Small intestine (tissue), 7 donors: ENCODE measurements around the gene NOL3. TPM values are rescaled to one million over a fixed set of nuclear protein-coding genes. Genes with fewer than 3 reads are reported as not detected.

Source experiments
- DNase-seq, 2 donors: peaks; one replicate each; pipeline versions ENCODE4 v3.0.0 to v3.0.0-alpha.2; 2013
- FAIRE-seq: peaks from 2 replicates; lab custom pipeline; 2012; peaks lifted over from hg19 to GRCh38; lab: Jason Lieb, UNC
- H3K27ac ChIP-seq, 3 donors: one replicate each; pipeline ENCODE4 v1.5.1; 2013; ENCODE audit warnings: low read length in 2 of 3, mild to moderate bottlenecking in 2 of 3, control low read depth in 1 of 3, inconsistent platforms in 1 of 3, low read depth in 1 of 3, moderate library complexity in 1 of 3
- H3K27me3 ChIP-seq, 3 donors: one replicate each; pipeline ENCODE4 v1.6.1; 2013; ENCODE audit warnings: low read length in 3 of 3, inconsistent platforms in 1 of 3; ENCODE audit not compliant: control insufficient read depth in 3 of 3, insufficient read depth in 3 of 3
- H3K36me3 ChIP-seq, 3 donors: one replicate each; pipeline ENCODE4 v1.6.1; 2013; ENCODE audit warnings: low read length in 3 of 3, inconsistent platforms in 1 of 3, low read depth in 1 of 3, mild to moderate bottlenecking in 1 of 3, moderate library complexity in 1 of 3; ENCODE audit not compliant: control insufficient read depth in 3 of 3, insufficient read depth in 2 of 3
- H3K4me1 ChIP-seq, 3 donors: one replicate each; pipeline ENCODE4 v1.6.1; 2013; ENCODE audit warnings: low read length in 2 of 3, inconsistent platforms in 1 of 3, low read depth in 1 of 3, mild to moderate bottlenecking in 1 of 3, moderate library complexity in 1 of 3; ENCODE audit not compliant: control insufficient read depth in 3 of 3, insufficient read depth in 2 of 3
- H3K4me3 ChIP-seq, 3 donors: one replicate each; pipeline ENCODE4 v1.5.1; 2013; ENCODE audit warnings: low read length in 3 of 3, control low read depth in 1 of 3, inconsistent platforms in 1 of 3, low read depth in 1 of 3, mild to moderate bottlenecking in 1 of 3, moderate library complexity in 1 of 3
- H3K9me3 ChIP-seq, 2 donors: one replicate each; pipeline ENCODE4 v1.6.1; 2013; ENCODE audit warnings: low read depth in 1 of 2, low read length in 1 of 2; ENCODE audit not compliant: control insufficient read depth in 2 of 2, insufficient read depth in 1 of 2
- WGBS, 3 donors: extraction: QIAGEN DNeasy Blood & Tissue Kit; methylation state at CpG; one replicate each; pipeline ENCODE4 v1.1.7; 2013; 5-methylcytosine and 5-hydroxymethylcytosine counted together
- polyA plus RNA-seq, 4 donors: library from polyadenylated mRNA; stranded (reverse) in 3 of 4; unstranded in 1 of 4; fragments of 200-250 nt in 3 of 4; fragments of 120-200 nt in 1 of 4; gene quantifications; one replicate each; pipeline versions ENCODE4 v1.2.1 to v1.2.3, GENCODE V29; 2013
- donor health status: healthy with polysubstance abuse.
- donor health status: control.
- donor health status: control.
- donor health status: Bipolar disorder and iron deficiency.
- donor health status: healthy.

NOL3 gene
- polyA plus RNA-seq, 4 donors: 4.5 to 17.1 (median 9.5) TPM

- Histone ChIP-seq H3K27ac (no peak overlapping the region), H3K36me3 (peaks cover 8 to 38% (median 8%) of the 10 kb centered on the region in 3 donors), H3K4me3 (no peak overlapping the region), H3K4me1 (peaks cover 3 to 19% (median 11%) of the 10 kb centered on the region in 3 donors), H3K27me3 (no peaks in the 10 kb centered on the region), H3K9me3 (no peaks in the 10 kb centered on the region)
- DNase-seq (no peak), FAIRE-seq (no peak)
- WGBS, 3 donors: 26 to 30% (median 27%) methylated on average over 7 to 9 of the region's 9 CpGs
These were observed 21.2 kb downstream of the NOL3 start for GRCh38 chr16:67191411-67191994.

DNA sequence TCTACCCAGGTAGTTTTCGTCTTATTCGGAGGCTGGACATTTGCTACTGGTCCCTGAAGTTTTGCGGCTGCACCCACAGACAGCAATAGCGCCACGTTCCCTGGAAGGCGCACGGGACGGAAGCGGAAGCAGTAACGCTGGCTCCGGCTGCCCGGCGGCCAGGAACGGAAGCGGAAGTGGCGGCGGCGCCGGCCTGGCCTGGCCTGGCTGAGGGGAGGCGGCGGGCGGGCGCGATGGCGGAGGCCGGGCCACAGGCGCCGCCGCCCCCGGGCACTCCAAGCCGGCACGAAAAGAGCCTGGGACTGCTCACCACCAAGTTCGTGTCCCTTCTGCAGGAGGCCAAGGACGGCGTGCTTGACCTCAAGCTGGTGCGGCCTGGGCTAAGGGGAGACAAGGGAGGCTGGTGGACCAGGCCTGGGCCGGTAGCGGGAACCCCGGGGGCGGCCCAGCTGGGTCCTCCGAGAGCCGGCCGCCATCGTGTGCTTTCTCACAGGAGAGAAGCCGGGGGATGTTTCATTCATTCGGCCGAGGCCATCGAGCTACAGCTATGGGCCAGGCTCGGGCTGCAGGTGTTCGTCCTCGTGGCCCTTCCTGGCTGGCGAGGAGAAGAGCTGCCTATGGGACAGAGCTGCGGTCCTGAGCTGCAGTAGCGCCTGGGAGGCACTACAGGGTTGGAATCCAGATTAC, 21.8 kb downstream of the NOL3 start, which contains the start of gene E2F4:
Gene E2F4 (plus strand): TSS at position 161 of the 687 bp plus-strand sequence. CDS start 73 bp downstream, at position 234.
- DNase-seq: peak; percentile 92 to 95
- Histone ChIP-seq H3K4me1 (peaks cover 3 to 19% (median 11%) of the 10 kb centered on the region in 3 donors), H3K9me3 (no peaks in the 10 kb centered on the region), H3K36me3 (peaks cover 8 to 45% (median 13%) of the 10 kb centered on the region in 3 donors), H3K4me3 (peak within 1 kb of the TSS; percentile 88 to 95 (median 95)), H3K27ac (peak within 1 kb of the TSS in 1 of 3 donors; percentile 70), H3K27me3 (no peaks in the 10 kb centered on the region)
- WGBS, 3 donors: 0% methylated on average over 50 to 54 of the region's 54 CpGs
- no peak for FAIRE-seq

- peaks cover 3 to 21% (median 11%) of the 10 kb centered on the region in 3 donors for H3K4me1 ChIP-seq
These were observed 22.5 kb downstream of the NOL3 start for GRCh38 chr16:67192781-67193361.

GRCh38 chr16:67193536-67193935, 23.2 kb downstream of the NOL3 start:
- FAIRE-seq (no peak), DNase-seq (no peak)
- H3K4me3 ChIP-seq: no peak overlapping the region
- H3K9me3 ChIP-seq: no peaks in the 10 kb centered on the region
- H3K27me3 ChIP-seq: no peaks in the 10 kb centered on the region
- H3K4me1 ChIP-seq: peaks cover 5 to 27% (median 11%) of the 10 kb centered on the region in 3 donors
- H3K36me3 ChIP-seq: peaks cover 11 to 59% (median 19%) of the 10 kb centered on the region in 3 donors
- no peak overlapping the region for H3K27ac ChIP-seq

More at GRCh38 chr16:67192781-67193361, 22.5 kb downstream of the NOL3 start:
- no peak for FAIRE-seq
- no peak for DNase-seq
- no peaks in the 10 kb centered on the region for H3K27me3 ChIP-seq
- WGBS, 3 donors: 7 to 20% (median 14%) methylated on average over 15 to 17 of the region's 17 CpGs
- peaks cover 11 to 52% (median 19%) of the 10 kb centered on the region in 3 donors for H3K36me3 ChIP-seq
- no peaks in the 10 kb centered on the region for H3K9me3 ChIP-seq
- peak overlapping the region; percentile 88 to 95 (median 95) for H3K4me3 ChIP-seq
- peak overlapping the region in 1 of 3 donors; percentile 70 for H3K27ac ChIP-seq

DNA sequence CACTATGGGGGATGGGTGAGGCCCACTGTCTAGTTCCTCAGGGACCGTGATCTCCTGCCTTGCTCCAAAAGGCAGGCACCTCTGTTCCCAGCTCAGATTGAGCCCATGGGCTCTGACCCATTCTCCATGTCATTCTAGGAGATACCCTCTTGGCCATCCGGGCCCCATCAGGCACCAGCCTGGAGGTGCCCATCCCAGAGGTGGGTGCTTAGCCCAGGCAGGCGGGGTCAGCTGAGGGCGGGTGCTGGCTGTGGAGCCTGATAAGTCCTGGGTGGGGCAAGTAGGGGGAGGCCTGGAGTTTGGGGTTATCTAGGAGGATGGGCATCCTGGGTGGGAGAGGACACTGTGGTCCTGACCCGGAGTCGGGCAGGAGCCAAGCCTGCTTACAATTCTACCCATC, 23.9 kb downstream of the NOL3 start:
- FAIRE-seq: no peak
- Histone ChIP-seq H3K9me3 (no peaks in the 10 kb centered on the region), H3K4me3 (no peak overlapping the region), H3K4me1 (peaks cover 5 to 30% (median 11%) of the 10 kb centered on the region in 3 donors), H3K27me3 (no peaks in the 10 kb centered on the region), H3K36me3 (peaks cover 11 to 60% (median 19%) of the 10 kb centered on the region in 3 donors), H3K27ac (no peak overlapping the region)
- WGBS, 3 donors: 85 to 87% (median 86%) methylated on average over 6 of the region's 6 CpGs
- no peak for DNase-seq

DNA sequence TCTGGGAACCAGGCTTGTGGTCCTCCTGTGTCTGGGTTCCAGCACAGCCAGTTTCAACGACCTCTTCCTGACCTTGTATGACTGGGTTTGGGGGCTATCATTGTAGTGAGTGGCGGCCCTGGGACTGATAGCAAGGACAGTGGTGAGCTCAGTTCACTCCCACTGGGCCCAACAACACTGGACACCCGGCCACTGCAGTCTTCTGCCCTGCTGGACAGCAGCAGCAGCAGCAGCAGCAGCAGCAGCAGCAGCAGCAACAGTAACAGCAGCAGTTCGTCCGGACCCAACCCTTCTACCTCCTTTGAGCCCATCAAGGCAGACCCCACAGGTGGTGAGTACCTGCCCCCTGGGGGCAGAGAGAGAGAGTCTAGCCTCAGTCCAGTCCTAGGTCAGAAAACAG, 25.3 kb downstream of the NOL3 start:
- H3K4me1 ChIP-seq: peaks cover 5 to 36% (median 11%) of the 10 kb centered on the region in 3 donors
- DNase-seq (no peak), FAIRE-seq (no peak)
- no peak overlapping the region for H3K4me3 ChIP-seq
- no peaks in the 10 kb centered on the region for H3K9me3 ChIP-seq
- WGBS, 3 donors: 83 to 89% (median 84%) methylated on average over 5 of the region's 5 CpGs
- H3K36me3 ChIP-seq: peaks cover 11 to 67% (median 19%) of the 10 kb centered on the region in 3 donors
- H3K27ac ChIP-seq: no peak overlapping the region
- no peaks in the 10 kb centered on the region for H3K27me3 ChIP-seq

DNA sequence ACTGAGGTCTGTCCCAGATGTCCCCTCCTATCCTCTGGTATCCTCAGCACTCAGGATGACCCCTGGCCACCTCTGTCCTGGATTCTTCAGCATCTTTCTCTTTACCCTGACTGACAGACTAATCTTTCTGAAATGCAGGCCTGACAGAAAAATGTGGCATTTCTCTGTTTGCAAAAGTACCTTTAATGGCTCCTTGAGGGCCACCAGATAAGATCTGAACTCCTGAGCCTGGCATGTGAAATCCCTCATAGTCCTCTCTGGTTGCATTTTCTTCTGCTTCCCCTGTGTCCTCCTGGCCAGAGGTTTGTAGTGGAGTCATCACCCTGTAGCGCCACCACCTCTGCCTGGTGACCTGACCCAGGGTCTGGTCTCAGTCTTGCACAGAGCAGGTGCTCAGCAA, 26.5 kb downstream of the NOL3 start:
- H3K27me3 ChIP-seq: no peaks in the 10 kb centered on the region
- WGBS, 3 donors: 91 to 100% (median 96%) methylated on average over 1 of the region's 1 CpG
- DNase-seq (no peak), FAIRE-seq (no peak)
- peaks cover 11 to 78% (median 24%) of the 10 kb centered on the region in 3 donors for H3K36me3 ChIP-seq
- H3K4me1 ChIP-seq: peaks cover 5 to 32% (median 11%) of the 10 kb centered on the region in 3 donors
- no peak overlapping the region for H3K27ac ChIP-seq
- no peaks in the 10 kb centered on the region for H3K9me3 ChIP-seq
- H3K4me3 ChIP-seq: no peak overlapping the region

DNA sequence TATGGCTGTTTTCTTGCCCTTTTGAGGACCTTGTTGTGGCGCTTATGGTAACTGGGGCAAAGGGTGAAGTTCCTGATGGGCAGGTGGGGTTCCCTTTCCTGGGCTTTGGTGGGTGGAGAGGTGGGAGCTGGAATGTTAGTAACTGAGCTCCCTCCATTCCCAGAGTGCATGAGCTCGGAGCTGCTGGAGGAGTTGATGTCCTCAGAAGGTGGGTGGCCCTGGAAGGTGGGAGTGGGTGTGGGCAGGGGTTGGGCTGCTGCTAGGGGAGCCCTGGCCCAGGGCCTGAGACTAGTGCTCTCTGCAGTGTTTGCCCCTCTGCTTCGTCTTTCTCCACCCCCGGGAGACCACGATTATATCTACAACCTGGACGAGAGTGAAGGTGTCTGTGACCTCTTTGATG, 27.4 kb downstream of the NOL3 start:
- FAIRE-seq (no peak), DNase-seq (no peak)
- WGBS, 3 donors: 61 to 74% (median 62%) methylated on average over 6 of the region's 6 CpGs
- Histone ChIP-seq H3K4me1 (peaks cover 5 to 30% (median 11%) of the 10 kb centered on the region in 3 donors), H3K36me3 (peaks cover 11 to 85% (median 30%) of the 10 kb centered on the region in 3 donors), H3K4me3 (no peak overlapping the region), H3K27ac (peak overlapping the region in 1 of 3 donors; percentile 97), H3K9me3 (no peaks in the 10 kb centered on the region), H3K27me3 (no peaks in the 10 kb centered on the region)
